TTC549 (cell line): ENCODE measurements around the gene WDR7.
"Not testable (repeated sequence)": the region's sequence is repeated elsewhere in the genome, so short reads cannot be mapped to it uniquely, and the experiment has no call there.

ENCODE experiments used
- FAIRE-seq: peaks from 2 replicates; lab custom pipeline; 2012; peaks lifted over from hg19 to GRCh38; lab: Jason Lieb, UNC

WDR7 gene

DNA sequence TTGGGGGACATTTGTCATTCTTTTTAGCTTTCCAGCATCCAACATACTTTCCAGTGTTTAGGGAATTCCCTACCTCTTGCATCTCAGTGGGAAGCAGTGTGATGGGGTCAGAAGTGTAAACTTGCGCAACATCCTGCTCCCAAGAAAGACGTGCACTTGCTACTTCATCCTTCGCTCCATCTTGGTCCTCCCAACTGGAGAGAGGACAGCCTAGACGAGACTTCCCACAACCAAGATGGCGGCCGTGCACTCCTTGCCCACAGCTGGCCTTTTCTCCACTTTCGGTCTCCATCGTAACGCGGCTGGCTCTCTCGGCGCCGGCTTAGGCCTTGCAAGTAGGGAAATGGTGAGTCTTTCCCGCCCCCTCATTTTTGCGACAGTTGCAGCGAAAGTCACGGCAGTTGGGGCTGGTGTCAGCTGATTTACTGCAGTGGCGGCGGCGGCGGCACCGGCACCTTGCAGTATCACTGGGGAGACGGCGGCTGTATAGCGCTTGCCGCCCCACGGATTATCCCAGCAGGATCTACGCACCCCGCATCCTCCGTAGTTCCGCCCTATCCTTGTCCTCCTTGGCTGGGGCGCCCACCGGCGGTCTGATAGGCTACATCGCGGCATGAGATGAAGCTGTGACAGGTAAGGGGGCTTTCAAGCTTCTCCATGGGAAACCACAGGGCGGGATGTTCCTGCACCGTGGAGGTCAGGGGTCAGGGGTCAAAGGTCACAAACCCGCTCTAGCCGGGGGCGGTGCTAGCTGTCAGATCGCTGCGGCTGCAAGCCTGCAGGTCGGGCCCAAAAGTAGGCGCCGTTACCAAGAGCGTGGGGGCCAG lies at the start of gene WDR7:
Gene WDR7, plus strand, starts transcription at position 416 of the 827 bp plus-strand sequence. CDS start 21,157 bp downstream, outside the sequence.
- FAIRE-seq = peak; percentile 94

DNA sequence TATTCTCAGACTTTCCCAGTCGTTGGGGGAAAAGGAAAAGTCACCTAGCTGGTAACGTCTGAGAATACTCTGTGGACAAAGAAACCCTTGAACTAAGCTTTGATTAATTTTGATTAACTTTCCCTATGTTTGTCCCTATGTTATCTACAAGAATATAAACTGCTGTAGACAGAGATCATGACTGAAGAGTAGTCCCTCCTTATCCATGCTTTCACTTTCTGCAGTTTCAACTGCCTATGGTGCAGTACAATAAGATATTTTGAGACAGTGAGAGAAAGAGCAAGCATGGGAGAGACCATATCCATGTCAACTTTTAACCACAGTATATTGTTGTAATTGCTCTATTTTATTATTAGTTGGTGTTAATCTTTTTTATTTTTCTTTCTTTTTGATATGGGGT lies 44.5 kb upstream of the WDR7 start:
- no peak for FAIRE-seq

DNA sequence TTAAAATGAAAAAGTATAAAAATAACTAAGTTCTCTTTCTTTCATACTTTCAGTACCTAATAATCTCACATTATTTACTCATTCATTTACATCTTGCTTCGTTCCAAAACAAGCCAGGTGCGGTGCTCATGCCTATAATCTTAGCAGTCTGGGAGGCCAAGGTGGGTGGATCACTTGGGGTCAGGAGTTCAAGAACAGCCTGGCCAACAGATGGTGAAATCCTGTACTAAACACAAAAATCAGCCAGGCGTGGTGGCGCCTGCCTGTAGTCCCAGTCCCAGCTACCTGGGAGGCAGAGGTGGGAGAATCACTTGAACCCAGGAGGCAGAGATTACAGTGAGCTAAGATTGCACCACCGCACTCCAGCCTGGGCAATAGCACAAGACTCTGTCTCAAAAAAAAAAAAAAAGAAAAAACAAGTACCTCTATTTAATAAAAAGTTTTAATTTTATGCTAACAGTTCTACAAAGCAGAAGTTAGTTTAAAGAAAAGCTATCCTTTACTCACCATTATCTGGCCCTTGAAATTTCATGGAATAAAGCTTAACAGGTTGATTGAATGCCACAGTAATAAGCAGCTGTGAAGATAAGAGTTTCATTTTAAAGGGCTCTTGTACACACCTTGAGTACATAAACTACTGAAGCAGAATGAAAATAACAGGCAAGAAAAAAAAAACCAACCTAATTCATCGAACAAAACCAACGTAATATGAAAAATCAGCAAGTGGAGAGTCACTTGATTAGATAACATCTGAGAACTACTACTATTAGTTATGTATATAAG lies 35.2 kb upstream of the WDR7 start:
- FAIRE-seq = no peak

DNA sequence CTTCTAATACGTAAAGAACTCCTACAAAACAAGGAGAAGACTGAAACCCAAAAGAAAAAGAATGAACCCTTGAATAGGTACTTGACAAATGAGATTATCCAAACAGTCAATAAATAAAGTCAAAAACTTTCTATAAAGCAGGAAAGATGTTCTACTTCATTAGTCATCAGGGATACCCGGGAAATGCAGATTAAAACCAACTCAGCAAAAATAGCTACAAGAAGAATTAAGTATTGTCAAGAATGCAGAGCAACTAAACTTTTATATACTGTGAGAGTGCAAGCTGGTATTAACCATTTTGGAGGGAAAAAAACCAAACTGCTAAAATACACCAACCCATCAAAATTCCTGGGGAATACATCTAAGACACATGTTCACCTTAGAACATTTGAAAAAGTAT lies 23.2 kb upstream of the WDR7 start:
- no peak for FAIRE-seq

DNA sequence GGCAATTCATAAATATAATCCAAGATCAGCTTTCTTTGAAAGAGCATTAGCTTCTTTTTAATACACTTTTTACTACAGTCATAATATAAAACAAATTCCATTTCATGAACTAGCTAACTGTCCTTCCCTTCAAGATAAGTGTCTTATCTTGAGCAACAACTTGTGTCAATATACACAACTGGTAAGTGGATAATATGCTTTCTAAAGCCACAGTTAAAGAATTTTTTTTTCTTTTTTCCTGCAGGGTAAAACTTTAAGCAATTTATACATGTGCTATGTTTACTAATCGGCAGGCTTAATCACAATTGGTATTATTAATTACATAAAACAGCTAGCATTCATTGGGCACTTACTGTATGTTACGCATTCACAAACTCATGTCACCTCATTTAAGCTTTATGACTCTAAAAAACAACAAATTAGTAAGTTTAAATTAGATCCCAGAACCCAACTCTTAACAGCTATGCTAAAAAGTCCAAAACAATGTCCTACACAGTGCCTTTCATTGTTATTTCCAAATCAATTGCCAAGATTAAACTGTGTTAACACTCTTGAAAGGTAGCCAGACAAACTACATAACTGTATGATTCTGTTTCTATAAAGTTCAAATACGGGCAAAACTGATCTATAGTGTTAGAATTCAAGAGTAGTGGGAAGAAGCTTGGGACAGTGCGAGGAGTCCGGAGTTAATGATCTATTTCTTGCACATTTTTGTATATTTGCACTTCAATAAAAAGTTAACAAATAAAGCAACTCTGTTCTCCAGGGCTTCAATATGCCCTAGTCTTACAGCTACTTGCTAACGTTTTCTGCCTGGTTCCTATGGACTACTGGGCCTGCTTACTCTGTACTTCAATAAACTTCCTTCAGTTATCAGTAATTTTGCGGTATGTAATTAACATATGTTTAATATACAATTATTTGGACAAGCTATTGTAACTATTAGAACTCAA lies 18.8 kb upstream of the WDR7 start:
- FAIRE-seq = no peak

DNA sequence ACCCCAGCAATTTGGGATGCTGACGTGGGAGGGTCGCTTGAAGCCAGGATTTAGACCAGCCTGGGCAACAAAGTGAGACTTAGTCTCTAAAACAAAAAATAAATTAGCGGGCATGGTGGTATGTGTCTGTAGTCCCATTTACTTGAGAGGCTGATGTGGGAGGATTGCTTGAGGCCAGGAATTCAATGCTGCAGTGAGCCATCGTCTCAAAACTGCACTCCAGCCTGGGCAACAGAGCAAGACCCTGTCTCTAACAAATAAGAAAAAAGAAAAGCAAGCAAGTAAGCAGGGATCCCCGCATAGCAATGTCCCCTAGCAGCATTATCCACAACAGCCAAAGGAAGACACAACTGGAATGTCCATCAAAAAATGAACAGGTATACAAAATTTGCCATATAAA lies 16.2 kb upstream of the WDR7 start:
- no peak for FAIRE-seq

DNA sequence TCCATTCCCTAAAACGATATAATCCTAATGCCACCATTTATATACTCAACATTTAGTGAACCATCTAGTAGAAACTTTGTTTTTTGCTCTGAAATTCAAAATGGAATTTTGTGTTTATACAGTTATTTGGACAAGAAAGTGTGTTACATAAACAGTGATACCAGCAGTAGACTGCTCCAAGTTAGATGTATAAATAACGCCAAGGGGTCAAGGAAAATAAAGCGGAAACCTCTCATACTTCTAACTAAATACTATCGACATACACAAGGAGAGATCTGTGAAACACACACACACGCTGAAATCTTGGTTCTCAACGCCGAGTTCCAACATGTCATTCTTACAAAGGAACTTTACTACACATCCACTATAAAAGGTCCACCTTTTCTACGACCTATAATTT lies 14.0 kb upstream of the WDR7 start:
- FAIRE-seq = no peak

DNA sequence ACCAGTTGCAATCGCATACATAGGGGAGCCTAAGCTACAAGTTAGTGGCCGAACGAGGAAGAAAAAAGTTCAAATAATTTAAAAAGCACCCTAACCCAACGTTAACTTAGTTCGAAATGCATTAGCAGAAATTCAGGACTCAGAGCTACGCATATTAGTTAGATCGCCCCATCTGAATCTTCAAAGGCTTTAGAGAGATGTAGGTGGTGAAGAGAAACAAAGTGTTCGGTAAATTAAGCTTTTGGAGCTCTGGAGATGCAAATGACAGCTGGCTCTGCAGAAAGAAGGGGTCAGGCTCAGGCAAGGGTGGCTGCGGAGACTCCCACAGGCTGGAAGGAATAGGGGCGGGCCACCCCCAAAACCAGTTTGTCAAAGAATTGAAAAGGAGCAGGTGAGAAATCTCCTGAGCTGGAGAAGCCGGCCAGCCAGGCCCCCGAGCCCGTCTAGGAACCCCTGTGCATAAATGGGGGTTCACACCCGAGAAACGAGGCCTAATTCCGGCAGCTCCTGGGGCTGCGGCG lies 13.4 kb upstream of the WDR7 start:
- FAIRE-seq = no peak

DNA sequence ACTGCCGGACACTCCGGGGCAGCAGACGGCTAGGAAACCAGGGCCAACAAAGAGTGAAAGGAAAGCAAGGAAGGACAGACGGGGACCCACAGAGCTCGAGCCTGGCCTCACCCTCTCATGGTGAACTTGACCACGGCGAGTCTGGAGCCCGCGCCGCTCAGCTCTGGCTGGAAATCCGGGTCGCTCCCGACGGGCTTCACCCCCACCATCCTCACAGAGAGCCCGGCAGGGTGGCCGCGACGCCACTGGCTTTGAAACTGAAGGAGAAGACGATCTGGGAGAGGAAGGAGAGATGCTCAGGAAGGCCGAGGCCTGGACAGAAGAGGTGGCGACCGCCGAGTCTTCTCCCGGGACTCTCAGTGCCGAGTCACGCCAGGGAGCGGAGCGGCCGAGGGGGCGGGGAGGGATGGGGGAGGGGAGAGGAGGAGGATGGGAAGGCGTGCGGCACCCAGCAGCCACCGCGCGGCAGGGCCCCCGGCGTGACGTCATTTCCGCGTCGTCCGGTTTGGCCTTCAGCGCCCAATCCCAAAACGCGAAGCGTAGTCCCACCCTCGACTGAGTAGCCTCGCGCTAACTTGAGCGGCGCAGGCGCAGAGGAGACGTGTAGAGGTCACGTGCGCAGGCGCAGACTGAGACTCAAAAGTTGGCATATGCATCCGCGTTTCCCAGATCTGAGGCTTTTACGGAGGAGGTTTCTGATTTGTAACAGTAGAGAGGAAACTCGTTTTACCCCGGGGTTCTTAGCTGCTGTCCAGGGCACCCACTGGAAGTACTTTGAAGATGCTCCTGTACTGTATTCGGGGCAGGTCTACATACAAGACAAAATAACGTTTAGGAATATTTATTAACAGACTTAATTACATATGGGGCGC lies 12.7 kb upstream of the WDR7 start, which contains the start of gene TXNL1:
Gene TXNL1, minus strand, starts transcription at position 361 of the 872 bp plus-strand sequence. Its CDS starts 152 bp downstream, at position 209.
- FAIRE-seq = peak; percentile 41

DNA sequence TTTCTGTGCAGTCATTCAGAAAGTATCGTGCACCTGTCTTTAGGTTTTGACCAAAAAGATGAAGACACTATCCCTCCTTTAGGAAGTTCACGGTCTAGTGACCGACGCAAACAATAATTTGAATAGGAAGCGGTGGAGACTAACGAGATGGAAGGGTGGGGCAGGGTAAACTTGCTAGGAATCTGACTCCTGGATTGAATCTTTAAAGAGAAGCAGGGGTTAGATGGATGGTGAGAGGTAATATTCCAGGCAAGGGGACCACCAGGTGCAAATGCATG lies 12.1 kb upstream of the WDR7 start:
- FAIRE-seq = no peak

DNA sequence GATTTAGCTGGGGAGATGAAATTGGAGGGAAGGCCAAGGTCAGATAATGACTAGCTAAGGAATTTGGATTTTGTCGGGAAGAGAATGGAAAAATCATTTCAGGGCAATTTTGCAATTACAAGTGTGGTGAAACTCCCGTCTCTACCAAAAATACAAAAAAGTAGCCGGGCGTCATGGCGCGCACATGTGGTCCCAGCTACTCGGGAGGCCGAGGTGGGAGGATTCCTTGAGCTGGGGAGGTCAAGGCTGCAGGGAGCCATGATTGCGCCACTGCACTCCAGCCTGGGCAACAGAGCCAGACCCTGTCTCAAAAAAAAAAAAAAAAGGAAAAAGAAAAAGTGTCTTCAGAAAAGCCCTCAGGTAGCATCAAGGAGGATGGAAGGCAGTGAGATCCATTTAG lies 11.6 kb upstream of the WDR7 start:
- no peak for FAIRE-seq

DNA sequence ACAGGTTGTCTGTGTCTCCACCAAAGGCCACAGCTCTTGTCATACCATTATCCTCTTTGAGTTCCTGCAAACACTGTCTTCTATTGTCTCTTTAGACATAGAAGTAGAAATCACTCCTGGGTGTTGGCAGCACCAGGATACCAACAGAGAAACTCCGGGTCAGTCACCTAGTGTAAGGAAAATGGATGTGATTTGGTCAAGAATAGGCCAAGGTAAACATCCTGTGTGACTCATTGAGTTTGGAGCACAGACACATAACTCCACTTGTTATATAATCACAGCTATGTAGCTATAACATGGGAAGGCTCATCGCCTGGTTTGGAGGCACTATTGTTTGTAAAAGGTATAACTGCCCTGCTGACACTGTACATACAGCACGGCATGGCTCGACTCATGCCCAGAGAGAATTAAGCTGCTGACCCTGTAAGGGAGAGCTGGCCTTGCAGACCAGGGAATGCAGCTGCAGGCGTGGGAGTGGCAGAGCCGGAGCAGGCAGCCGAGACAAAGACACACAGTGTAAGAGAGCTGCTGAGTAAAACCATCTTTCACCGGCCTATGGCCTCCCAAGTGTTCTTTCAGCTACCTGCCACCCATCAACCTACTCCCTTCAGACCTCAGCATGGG lies 9.3 kb upstream of the WDR7 start:
- no peak for FAIRE-seq

DNA sequence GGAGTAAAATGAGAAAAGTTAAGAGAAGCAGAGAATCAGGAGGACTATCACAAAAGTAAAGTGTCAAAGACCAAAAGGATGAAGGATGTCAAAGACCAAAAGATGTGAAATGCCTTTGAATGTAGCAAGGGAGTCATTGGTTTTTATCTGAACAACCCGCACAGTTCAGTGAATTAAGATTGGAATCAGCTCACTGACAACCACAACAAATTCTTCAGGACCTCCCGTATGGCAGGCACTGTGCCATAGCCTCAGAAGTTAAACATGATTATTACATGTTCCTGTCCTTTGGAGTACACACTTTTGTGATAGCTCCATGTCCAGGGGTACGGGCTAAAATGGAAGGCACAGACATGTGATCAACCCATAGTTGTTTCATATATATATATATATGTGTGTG lies 7.8 kb upstream of the WDR7 start:
- FAIRE-seq = no peak

DNA sequence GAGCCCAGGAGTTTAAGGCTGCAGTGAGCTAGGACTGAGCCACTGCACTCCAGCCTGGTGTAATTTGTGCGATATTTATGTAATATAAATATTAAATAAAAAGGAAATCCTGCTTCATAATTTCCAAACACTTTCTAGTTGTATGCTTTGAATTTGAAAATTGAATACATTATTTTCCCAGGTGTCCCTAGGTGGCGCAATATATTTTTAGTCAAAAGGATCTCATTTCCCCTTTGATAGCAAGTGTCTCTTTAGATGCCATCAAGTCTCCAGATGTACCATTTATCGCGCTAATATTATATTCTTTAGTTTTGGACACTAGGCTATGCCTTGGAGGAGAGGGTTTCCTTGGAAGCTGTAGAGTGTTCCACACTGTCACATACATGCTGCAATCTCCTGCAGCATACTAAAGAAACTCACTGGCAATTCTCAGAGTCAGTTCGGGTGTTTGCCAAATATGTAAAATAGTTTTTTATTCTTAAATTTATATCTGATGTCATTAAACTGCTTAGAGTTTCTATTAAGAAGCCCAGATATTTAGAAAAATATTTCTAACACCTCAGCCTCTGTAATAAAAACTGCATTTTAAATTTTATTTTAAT lies 5.6 kb upstream of the WDR7 start:
- peak; percentile 67 for FAIRE-seq

DNA sequence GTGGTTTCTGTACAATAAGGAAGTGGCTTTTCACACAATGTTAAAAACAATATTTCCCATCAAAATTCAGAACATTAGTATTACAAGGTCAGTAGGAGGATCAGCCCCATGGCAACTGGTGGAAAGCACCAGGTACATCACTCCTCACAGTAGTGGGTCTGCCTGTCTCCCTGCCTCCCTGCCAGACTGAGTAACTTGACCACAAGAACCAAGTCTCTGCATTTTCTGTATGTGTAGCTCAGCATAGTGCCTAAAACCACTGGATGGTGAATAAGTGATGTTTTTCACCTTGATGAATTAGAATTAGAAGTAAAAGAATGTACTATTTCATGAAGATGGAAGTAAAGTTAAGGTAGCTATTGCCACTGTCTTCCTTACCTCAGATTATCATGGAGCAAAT lies 4.1 kb upstream of the WDR7 start:
- FAIRE-seq = no peak

DNA sequence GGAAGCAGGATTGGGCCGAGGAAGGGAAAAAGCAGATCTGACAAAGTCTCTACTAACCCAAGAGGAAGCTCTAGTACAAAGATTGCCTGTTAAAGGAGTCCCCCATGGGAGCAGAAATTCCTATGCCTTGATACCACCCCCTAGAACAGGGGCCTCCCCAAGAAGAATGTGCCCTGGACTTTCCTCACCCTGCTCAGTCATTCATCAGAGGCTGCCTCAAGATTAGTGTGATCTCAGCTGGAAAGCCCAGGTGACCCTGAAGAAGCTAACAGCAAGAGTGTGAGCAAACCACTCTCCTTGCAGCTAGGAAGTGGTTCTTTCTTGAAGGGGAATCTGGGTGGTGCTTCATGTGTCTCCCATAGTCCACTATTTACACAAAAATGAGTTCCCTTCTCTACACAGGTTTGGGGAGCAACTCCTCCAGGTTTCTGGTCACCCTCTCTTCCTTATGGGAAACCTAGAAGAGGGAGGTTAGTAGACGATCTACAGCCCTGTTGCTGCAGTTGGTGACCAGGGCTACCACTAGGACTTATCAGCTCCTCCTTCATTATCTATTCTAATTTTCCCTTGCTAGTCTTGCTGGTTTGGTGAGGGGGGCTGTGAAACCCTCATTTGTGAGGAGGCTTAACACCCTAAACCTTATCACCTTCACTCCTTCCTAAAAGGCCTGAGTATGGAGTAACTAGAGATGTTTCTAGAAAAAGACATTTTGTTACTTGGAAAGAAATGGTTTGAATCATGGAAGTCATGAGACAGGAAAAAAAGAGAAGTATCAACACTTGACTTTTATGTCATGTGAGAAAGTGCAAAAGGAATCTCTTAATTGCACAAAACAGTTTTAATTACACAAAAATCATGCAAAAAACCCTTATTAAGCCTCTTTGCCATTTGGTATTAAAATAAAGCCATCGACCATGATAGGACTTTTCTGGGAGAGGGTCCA lies 2.9 kb upstream of the WDR7 start:
- FAIRE-seq = no peak

DNA sequence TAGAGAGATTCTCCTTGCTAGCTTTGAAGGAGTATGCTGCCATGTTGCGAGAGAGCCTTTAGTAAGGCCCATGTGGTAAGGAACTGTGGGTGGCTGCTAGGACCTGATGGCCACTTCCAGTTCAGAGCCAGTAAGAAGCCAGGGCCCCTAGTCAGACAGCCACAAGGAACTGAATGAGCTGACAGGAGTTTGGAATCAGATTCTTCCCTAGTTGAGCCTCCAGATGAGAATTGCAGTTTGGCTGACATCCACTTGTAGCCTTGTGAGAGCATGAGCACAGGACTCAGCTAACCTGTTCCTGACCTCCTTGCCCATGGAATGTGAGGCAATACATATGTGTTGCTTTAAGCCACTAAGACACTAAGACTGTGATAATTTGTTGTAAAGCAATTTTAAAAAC lies 1.2 kb upstream of the WDR7 start:
- FAIRE-seq = no peak

DNA sequence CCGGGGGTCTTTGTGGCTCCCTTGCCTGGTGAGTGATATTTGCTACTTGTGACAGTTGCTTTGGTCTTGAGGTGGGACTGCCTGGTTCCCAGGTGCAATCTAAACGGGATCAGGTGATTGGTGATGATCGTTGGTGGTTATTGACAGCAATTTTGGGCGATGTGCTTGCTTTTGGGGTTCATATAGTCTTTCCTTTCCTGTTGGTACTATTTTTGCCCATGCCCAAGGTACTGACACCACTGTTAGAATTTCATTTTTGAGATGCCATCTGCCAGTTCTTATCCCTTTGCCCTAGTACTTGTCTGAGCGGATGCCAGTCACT lies 573 bp downstream of the WDR7 start:
- no peak for FAIRE-seq

DNA sequence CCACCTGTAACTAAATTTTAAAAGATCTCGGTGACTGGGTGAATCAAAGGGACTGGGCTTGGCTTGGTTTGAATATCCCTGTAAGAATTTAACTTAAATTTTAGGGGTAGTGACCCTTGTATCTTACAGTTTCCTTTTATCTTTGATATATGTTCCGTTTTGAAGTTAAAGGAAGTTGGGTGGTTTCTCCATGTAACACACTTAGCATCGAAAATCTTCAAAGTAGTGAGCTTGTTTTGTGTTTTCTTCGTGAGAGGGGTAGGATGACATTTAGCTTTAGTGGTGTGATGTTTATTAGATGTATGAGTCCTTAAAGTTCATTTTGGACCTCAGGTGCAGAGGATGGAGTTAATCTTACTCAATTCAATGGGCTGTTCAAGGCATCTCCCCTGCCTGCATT lies 1.6 kb downstream of the WDR7 start:
- FAIRE-seq = no peak

DNA sequence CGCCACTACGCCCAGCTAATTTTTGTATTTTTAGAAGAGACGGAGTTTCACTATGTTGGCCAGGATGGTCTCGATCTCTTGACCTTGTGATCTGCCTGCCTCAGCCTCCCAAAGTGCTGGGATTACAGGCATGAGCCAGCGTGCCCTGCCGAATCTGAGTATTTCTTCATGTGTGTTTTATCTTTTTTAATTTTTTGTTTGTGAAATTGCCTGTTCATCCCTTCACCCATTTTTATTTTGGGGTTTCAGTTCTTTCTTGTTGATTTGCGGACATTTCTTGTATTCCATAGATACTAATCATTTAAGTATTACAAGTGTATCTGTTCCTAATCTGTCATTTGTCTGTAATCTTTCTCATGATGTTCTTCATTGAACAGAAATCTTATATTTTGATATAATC lies 3.1 kb downstream of the WDR7 start:
- FAIRE-seq = not testable (repeated sequence)
